Femur (tissue), 1 donor: ENCODE measurements around the gene KDM8.

Experiments
- DNase-seq: peaks from one replicate; pipeline ENCODE4 v3.0.0-alpha.2; 2017

The KDM8 gene

DNA sequence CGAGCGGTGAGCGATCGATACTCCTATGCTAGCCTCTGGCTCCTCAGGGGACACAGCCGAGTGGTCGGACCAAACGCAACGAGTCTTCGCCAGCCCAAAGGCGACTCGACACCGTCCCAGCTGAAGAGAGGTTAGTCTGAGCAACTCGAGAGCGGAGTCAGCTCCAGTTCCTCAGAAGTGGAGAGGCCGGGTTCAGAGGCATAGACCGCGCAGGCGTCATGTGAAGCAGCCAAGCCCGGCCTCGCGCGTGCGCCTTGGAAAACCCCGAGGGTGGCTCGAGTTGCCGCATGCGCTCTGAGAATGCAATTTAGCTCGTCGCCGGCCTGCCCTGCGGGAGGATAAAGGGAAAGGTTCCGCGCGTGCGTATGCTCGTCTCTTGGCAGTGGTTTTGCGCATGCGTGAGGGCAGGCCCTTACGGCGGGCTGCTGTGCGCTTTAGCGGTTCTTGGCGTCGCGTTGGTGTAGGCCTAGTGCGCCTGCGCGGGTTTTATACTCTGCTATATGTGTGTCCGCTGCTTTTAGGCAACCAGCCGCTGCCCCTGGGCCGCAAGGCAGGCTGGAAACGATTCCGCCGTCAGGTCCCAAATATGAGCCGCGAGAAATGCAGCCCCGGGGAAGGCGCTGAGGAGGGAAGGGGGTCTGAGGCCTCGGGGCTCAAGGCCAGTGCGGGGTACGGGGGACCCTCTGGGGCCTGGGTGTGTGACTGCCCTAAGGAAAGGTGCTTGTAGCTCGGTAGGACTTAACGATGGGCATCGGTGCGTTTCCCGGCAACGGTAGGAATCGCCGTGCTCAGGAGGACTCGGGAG, at the start of gene KDM8:
Gene KDM8 (plus strand): TSS at position 20 of the 805 bp plus-strand sequence. CDS start 6,598 bp downstream, outside the sequence.
- DNase-seq, result peak; percentile 100

DNA sequence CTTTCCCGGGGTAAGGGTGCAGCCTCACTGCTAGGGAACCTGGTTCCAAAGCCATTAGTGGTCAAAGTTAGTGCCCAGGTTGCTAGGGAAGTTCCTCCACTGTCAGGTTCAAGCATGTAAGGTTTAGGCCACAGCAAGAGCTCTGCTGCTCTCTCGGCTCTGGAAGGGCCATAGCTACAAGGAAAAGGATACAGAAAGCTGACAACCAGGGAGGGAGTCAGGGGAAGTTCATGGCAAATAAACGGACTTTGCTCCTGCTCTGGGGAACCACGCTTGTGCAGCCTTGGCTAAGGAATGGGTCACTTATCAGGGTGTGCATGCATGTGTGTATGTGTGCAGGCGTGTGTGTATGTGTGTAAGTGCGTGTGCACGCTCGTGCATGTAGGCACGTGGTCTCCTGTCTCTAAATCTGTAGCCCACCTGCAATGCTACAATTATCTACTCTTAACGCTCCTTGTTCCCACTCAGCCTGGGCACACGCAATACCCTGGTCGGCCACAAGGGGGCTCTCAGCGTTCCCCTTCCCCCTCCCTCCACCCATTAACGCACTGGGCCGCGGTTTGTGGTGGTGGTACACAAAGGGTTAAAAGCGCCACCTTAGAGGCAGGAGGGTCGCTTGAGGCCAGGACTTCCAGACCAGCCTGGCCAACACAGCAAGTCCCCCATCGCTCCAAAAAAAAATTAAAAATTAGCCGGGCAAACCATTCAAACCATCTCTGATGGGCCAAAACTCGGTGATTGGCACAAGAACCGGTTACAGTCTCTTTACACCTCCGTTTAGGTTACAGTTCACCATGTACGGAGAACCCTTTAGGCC, 48.4 kb upstream of the KDM8 start:
- peak; percentile 51 for DNase-seq

GRCh38 chr16:27156579-27156978, 46.7 kb upstream of the KDM8 start:
- DNase-seq, result no peak

DNA sequence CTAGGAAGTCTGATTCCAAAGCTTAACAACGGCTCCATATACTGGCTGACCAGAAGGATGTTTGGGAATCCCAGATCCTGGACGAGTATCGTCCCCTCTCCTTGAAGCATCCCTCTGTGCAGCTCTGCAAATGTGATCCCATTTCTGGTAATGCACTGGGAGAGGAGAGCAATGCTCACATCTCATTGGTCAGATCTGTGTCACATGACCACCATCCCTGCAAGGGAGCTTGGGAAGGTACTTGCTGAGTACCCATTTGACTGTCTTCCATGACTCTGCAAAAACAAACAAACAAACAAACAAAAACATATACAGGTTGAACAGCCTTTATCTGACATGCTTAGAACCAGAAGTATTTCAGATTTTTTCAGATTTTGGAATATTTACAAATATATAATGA, 41.9 kb upstream of the KDM8 start:
- DNase-seq, result no peak

- peak; percentile 40 for DNase-seq
These were observed 39.0 kb upstream of the KDM8 start for GRCh38 chr16:27164352-27164751.

DNA sequence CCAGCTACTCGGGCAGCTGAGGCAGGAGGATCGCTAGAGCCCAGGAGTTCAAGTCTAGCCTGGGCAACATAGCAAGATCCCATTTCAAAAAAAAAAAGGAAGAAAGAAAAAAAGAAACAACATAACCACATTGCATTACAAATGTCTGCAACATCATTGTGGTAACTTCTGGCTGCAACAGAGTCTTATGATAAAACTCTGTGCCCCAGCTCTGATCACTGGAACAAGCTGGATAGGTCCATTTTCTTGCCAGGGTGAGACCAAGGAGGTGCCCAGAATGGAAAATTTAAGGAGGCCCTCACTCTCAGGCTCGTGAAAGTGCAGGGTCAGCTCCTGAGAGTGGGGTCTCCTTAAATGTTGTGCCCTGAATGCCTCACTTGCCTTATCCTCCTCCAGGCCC, 37.8 kb upstream of the KDM8 start:
- DNase-seq, result no peak

GRCh38 chr16:27168790-27169189, 34.5 kb upstream of the KDM8 start:
- DNase-seq, result no peak

GRCh38 chr16:27169511-27170071, 33.7 kb upstream of the KDM8 start:
- no peak for DNase-seq

DNA sequence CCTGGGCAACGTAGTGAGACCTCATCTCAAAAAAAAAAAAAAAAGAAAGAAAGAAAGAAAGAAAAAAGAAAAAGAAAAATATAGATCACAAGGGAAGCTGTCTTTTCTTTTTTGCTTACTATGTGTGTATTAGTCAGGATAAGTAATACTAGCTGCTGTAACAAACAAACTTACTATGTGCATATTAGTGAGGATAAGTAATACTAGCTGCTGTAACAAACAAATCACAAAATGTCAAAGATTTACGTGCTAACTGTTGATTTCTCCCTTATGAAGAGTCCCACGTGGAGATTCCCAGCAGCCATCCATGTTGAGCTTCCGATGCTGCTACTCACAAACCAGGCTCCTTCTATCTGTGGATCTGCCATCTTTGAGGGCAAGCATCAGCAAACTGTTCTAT, 31.7 kb upstream of the KDM8 start:
- DNase-seq, result no peak

GRCh38 chr16:27174007-27174406, 29.3 kb upstream of the KDM8 start:
- no peak for DNase-seq

DNA sequence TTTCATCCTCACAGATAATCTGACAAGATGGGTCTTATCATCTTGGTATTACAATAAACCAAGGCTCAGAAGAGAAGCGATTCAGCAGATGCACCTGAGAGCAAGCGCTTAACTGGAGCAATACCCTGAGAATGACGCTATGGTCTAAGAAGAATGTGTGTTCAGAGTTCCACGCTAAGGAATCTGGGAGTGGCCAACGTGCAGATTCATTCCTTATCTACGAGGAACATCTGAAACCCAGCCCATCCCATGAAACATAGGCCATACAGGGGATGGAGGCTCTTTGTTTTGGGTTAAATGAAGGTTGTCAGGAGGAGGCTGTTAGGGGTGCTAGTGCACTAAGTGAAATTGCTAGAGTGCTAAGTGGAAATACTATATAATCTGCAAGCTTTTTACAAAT, 28.5 kb upstream of the KDM8 start:
- no peak for DNase-seq

- DNase-seq, result no peak
These were observed 27.4 kb upstream of the KDM8 start for GRCh38 chr16:27175888-27176287.

GRCh38 chr16:27177031-27177774, 26.1 kb upstream of the KDM8 start:
- no peak for DNase-seq

GRCh38 chr16:27179500-27180072, 23.7 kb upstream of the KDM8 start:
- peak; percentile 89 for DNase-seq

GRCh38 chr16:27181019-27181790, 22.1 kb upstream of the KDM8 start:
- DNase-seq, result peak; percentile 43

DNA sequence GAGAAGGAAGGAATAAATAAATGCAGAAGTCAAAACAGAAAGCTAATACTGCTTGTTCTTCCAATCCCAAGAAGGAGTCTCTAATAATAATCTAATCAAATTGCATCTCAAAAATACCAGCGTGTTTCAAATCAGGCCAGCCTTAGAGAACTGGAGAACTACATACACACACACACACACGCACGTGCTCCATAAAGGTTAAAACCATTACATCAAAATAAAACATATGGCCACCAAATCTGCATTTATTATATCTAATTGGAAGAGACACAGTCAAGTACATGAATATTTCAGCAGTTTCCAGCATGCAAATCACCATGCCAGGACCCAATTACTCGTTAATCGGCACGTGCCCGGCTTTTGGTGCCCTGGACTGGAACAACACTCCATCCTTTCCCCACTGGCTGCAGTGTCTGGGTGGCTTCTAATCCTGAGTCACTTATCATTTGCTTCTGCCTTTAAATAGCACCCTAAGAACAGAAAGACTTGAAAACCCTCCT, 20.4 kb upstream of the KDM8 start:
- no peak for DNase-seq

- DNase-seq, result no peak
These were observed 17.6 kb upstream of the KDM8 start for GRCh38 chr16:27185776-27186130.

GRCh38 chr16:27188633-27189032, 14.7 kb upstream of the KDM8 start:
- no peak for DNase-seq

DNA sequence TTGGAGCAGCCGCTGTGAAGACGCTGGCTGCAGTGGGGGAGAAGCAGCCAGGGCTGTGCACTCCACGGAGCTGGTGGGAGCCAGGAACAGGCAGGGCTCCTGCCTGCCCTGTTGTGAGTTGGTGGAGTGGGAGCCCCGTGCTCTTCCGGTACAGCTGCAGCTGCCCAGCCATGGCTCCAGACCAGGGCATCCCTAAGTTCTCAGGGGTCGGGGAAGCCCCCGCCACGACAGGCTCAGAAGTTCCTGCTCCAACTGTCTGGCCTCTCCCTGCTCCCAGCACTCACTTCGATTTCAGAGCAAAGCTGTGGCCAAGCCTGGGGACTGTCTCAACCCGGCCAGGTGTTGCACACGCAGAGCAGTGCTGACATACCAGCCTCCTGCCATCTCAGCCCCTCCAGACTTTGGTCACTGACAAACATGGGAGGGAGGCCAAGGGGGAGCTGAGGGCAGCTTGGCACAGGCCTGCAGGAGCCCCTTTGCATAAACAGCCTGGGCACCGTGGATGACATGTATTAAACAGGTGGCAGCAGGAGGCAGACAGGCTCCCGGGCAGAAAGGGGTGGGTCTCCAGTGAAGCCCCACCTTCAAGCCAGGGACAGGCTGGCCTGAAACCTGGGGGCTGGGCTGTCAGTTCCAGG, 13.9 kb upstream of the KDM8 start:
- DNase-seq, result peak; percentile 74

- no peak for DNase-seq
These were observed 12.9 kb upstream of the KDM8 start for GRCh38 chr16:27190316-27190871.
